ENCODE results near the gene CNOT3.

CNOT3 gene

GRCh38 chr19:54196536-54196935 lies 59.0 kb downstream of the CNOT3 start:
- Histone ChIP-seq H3K27ac (ENCODE audit: low read length) (no peak overlapping the region), H3K9ac (ENCODE audit: low read length) (no peak overlapping the region), H3K36me3 (replicated peaks; ENCODE audit: insufficient read depth, low read length) (peaks cover 2% of the 10 kb centered on the region; the same call in 1 of the 2 replicates), H3K4me1 (ENCODE audit: low read length) (peaks cover 8% of the 10 kb centered on the region), H2AFZ (ENCODE audit: low read length) (no peak overlapping the region), H3F3A (ENCODE audit: insufficient read depth, low read length) (peaks cover 8% of the 10 kb centered on the region), H4K20me1 (ENCODE audit: insufficient read depth, low read length) (peaks cover 3% of the 10 kb centered on the region), H3K4me2 (ENCODE audit: low read depth, low read length) (no peak overlapping the region), H3K9me3 (replicated peaks; ENCODE audit: insufficient read depth, low read length) (no peaks in the 10 kb centered on the region), H3K79me2 (ENCODE audit: low read length) (peaks cover 28% of the 10 kb centered on the region), H3K9me2 (replicated peaks; ENCODE audit: insufficient read depth, low read length) (no peaks in the 10 kb centered on the region), H3K27me3 (replicated peaks; ENCODE audit: insufficient read depth, low read length) (no peaks in the 10 kb centered on the region), H3K4me3 (ENCODE audit: low read length) (no peak overlapping the region)
- DNase-seq, result no peak
- no peak for TF ChIP-seq EZH2 (optimal IDR thresholded peaks at IDR 0.05; ENCODE audit: low read depth, low read length)
- no peak for TF ChIP-seq EZH2phosphoT487 (IDR thresholded peaks at IDR 0.05; ENCODE audit: low read length)
- TF ChIP-seq CTCF (IDR thresholded peaks at IDR 0.05; ENCODE audit: low read length), result no peak

GRCh38 chr19:54197121-54197520 lies 59.6 kb downstream of the CNOT3 start:
- H3K4me2 ChIP-seq (ENCODE audit: low read depth, low read length), result no peak overlapping the region
- no peak overlapping the region for H3K4me3 ChIP-seq (ENCODE audit: low read length)
- no peaks in the 10 kb centered on the region for H3K9me3 ChIP-seq (replicated peaks; ENCODE audit: insufficient read depth, low read length)
- H3K79me2 ChIP-seq (ENCODE audit: low read length), result peaks cover 28% of the 10 kb centered on the region
- no peak overlapping the region for H2AFZ ChIP-seq (ENCODE audit: low read length)
- H3K27me3 ChIP-seq (replicated peaks; ENCODE audit: insufficient read depth, low read length), result no peaks in the 10 kb centered on the region
- peaks cover 8% of the 10 kb centered on the region for H3K36me3 ChIP-seq (replicated peaks; ENCODE audit: insufficient read depth, low read length)
- no peak overlapping the region for H3K27ac ChIP-seq (ENCODE audit: low read length)
- no peaks in the 10 kb centered on the region for H3K9me2 ChIP-seq (replicated peaks; ENCODE audit: insufficient read depth, low read length)
- H3F3A ChIP-seq (ENCODE audit: insufficient read depth, low read length), result peaks cover 14% of the 10 kb centered on the region
- DNase-seq, result no peak
- no peak for TF ChIP-seq CTCF (IDR thresholded peaks at IDR 0.05; ENCODE audit: low read length)
- TF ChIP-seq EZH2 (optimal IDR thresholded peaks at IDR 0.05; ENCODE audit: low read depth, low read length), result no peak
- no peak for TF ChIP-seq EZH2phosphoT487 (IDR thresholded peaks at IDR 0.05; ENCODE audit: low read length)
- no peak overlapping the region for H3K9ac ChIP-seq (ENCODE audit: low read length)
- H3K4me1 ChIP-seq (ENCODE audit: low read length), result peaks cover 11% of the 10 kb centered on the region
- H4K20me1 ChIP-seq (ENCODE audit: insufficient read depth, low read length), result peaks cover 9% of the 10 kb centered on the region

GRCh38 chr19:54199401-54199800 lies 61.8 kb downstream of the CNOT3 start:
- Histone ChIP-seq H3K9me3 (replicated peaks; ENCODE audit: insufficient read depth, low read length) (no peaks in the 10 kb centered on the region), H3K9me2 (replicated peaks; ENCODE audit: insufficient read depth, low read length) (no peaks in the 10 kb centered on the region), H3K4me1 (ENCODE audit: low read length) (peaks cover 24% of the 10 kb centered on the region), H4K20me1 (ENCODE audit: insufficient read depth, low read length) (peaks cover 32% of the 10 kb centered on the region), H3K9ac (ENCODE audit: low read length) (no peak overlapping the region), H3K27ac (ENCODE audit: low read length) (no peak overlapping the region), H3K79me2 (ENCODE audit: low read length) (peaks cover 38% of the 10 kb centered on the region), H3K36me3 (replicated peaks; ENCODE audit: insufficient read depth, low read length) (peaks cover 28% of the 10 kb centered on the region), H3F3A (ENCODE audit: insufficient read depth, low read length) (peaks cover 33% of the 10 kb centered on the region), H3K4me2 (ENCODE audit: low read depth, low read length) (no peak overlapping the region), H3K4me3 (ENCODE audit: low read length) (no peak overlapping the region), H2AFZ (ENCODE audit: low read length) (no peak overlapping the region), H3K27me3 (replicated peaks; ENCODE audit: insufficient read depth, low read length) (no peaks in the 10 kb centered on the region)
- TF ChIP-seq CTCF (IDR thresholded peaks at IDR 0.05; ENCODE audit: low read length), result no peak
- no peak for TF ChIP-seq EZH2phosphoT487 (IDR thresholded peaks at IDR 0.05; ENCODE audit: low read length)
- no peak for TF ChIP-seq EZH2 (optimal IDR thresholded peaks at IDR 0.05; ENCODE audit: low read depth, low read length)
- no peak for DNase-seq
